Breast epithelium (tissue), 4 donors: ENCODE data around the gene CFAP97D2. TPM values are rescaled to one million over a fixed set of nuclear protein-coding genes. Genes with fewer than 3 reads are reported as not detected.

Experiments used
- DNase-seq, 2 donors: peaks; one replicate each; pipeline ENCODE4 v3.0.0-alpha.2; 2019; ENCODE audit warnings: low spot score in 2 of 2
- H3K27ac ChIP-seq, 2 donors: fragments of 200-600 bp; sonication (generic) in 1 of 2; one replicate each; pipeline ENCODE4 v1.5.1; 2016 to 2019; ENCODE audit warnings: mild to moderate bottlenecking in 1 of 2
- H3K27me3 ChIP-seq, 2 donors: fragments of 200-600 bp; sonication (generic) in 1 of 2; one replicate each; pipeline versions ENCODE4 v1.5.1 to v1.6.0; 2017 to 2019; ENCODE audit warnings: control low read depth in 1 of 2, mild to moderate bottlenecking in 1 of 2
- H3K36me3 ChIP-seq: fragments of 200-600 bp; one replicate; pipeline ENCODE4 v1.5.1; 2019
- H3K4me1 ChIP-seq, 2 donors: fragments of 200-600 bp; sonication (generic); one replicate each; pipeline ENCODE4 v1.5.1; 2016 to 2019; ENCODE audit warnings: control low read depth in 1 of 2
- H3K4me3 ChIP-seq, 3 donors: fragments of 200-600 bp; sonication (generic); 1 replicate in 2 of 3; 2 replicates in 1 of 3; pipeline ENCODE4 v1.5.1; 2016 to 2019; ENCODE audit warnings: mild to moderate bottlenecking in 3 of 3, moderate library complexity in 2 of 3
- H3K9me3 ChIP-seq, 2 donors: fragments of 200-600 bp; sonication (generic) in 1 of 2; one replicate each; pipeline ENCODE4 v1.5.1; 2016 to 2019; ENCODE audit warnings: control low read depth in 1 of 2
- CTCF ChIP-seq, 3 donors: fragments of 450-650 bp; IDR thresholded peaks; one replicate each; pipeline ENCODE4 v1.5.1; 2016 to 2017; ENCODE audit warnings: antibody characterized with exemption in 3 of 3, mild to moderate bottlenecking in 3 of 3, moderate library complexity in 3 of 3
- POLR2A ChIP-seq: fragments of 450-650 bp; IDR thresholded peaks from one replicate; pipeline ENCODE4 v1.6.1; 2016; ENCODE audit warnings: antibody characterized with exemption, mild to moderate bottlenecking, moderate library complexity
- POLR2AphosphoS5 ChIP-seq, 3 donors: sonication (generic); formaldehyde crosslinking; IDR thresholded peaks; one replicate each; pipeline ENCODE4 v1.6.1; 2017; ENCODE audit warnings: antibody characterized with exemption in 3 of 3
- intact Hi-C: fragments of 100-400 bp; cut with DNase I; formaldehyde crosslinking; loops from one replicate; pipeline ENCODE4 v1.15.1; 2023; ENCODE audit warnings: low total_unique reads
- total RNA-seq, 3 donors: library from RNA; depleted of rRNA; stranded (reverse); fragments of >200 nt; gene quantifications; one replicate each; pipeline ENCODE4 v1.1.0, GENCODE V29; 2016

The CFAP97D2 gene
- total RNA-seq, 3 donors from 2014 or later = not detected

- no peaks in the 10 kb centered on the region for H3K36me3 ChIP-seq
- no peaks in the 10 kb centered on the region for H3K27me3 ChIP-seq
Measured at GRCh38 chr13:114268344-114269280, 89.6 kb downstream of the CFAP97D2 start.

GRCh38 chr13:114269281-114269770 is 90.3 kb downstream of the CFAP97D2 start:
- Histone ChIP-seq H3K27me3 (no peaks in the 10 kb centered on the region), H3K36me3 (no peaks in the 10 kb centered on the region)
- intact Hi-C loops = no loop called here

More at GRCh38 chr13:114268344-114269280, 89.6 kb downstream of the CFAP97D2 start:
- no peaks in the 10 kb centered on the region for H3K9me3 ChIP-seq
- H3K4me1 ChIP-seq = no peaks in the 10 kb centered on the region
- no peak overlapping the region for H3K27ac ChIP-seq
- no peak for DNase-seq
- intact Hi-C loops = no loop called here
- no peak overlapping the region for H3K4me3 ChIP-seq
- TF ChIP-seq POLR2AphosphoS5 (IDR thresholded peaks at IDR 0.05) (no peak), POLR2A (no peak), CTCF (IDR thresholded peaks at IDR 0.05) (no peak)

More at GRCh38 chr13:114269281-114269770, 90.3 kb downstream of the CFAP97D2 start:
- DNase-seq = no peak
- TF ChIP-seq POLR2AphosphoS5 (IDR thresholded peaks at IDR 0.05) (no peak), POLR2A (no peak), CTCF (IDR thresholded peaks at IDR 0.05) (no peak)
- Histone ChIP-seq H3K4me1 (no peaks in the 10 kb centered on the region), H3K4me3 (no peak overlapping the region), H3K27ac (no peak overlapping the region), H3K9me3 (no peaks in the 10 kb centered on the region)

Other genes with a start within 250 kb of the CFAP97D2 start
- gene C13orf46, start 205.2 kb upstream of the CFAP97D2 start, total RNA-seq = under 1 TPM; 0.16 to 0.73 (median 0.66) TPM
- 10 to 100 TPM; 14.2 to 54.9 (median 31.5) TPM for gene RASA3, start 46.6 kb upstream of the CFAP97D2 start, total RNA-seq
- 10 to 100 TPM; 53.1 to 82.5 (median 77.7) TPM for gene CDC16, start 55.6 kb downstream of the CFAP97D2 start, total RNA-seq
- 10 to 100 TPM; 48.5 to 52.8 (median 49.6) TPM for gene UPF3A, start 102.3 kb downstream of the CFAP97D2 start, total RNA-seq
- 10 to 100 TPM in 2 of 3 donors, 1 to 10 TPM in 1; 9.4 to 25.3 (median 21.6) TPM for gene CHAMP1, start 135.2 kb downstream of the CFAP97D2 start, total RNA-seq